Measurements from ENCODE around the gene RTN4RL1. TPM values are rescaled to one million over a fixed set of nuclear protein-coding genes. Genes with fewer than 3 reads are reported as not detected.
"Not testable (repeated sequence)": the region's sequence is repeated elsewhere in the genome, so short reads cannot be mapped to it uniquely, and the experiment has no call there.

RTN4RL1 gene
- total and polyA plus RNA-seq, 2 of the 13 experiments (the other 11 are each of a cell fraction or from before 2014, with no cell fraction given): 0.01 TPM; not detected in 1

DNA sequence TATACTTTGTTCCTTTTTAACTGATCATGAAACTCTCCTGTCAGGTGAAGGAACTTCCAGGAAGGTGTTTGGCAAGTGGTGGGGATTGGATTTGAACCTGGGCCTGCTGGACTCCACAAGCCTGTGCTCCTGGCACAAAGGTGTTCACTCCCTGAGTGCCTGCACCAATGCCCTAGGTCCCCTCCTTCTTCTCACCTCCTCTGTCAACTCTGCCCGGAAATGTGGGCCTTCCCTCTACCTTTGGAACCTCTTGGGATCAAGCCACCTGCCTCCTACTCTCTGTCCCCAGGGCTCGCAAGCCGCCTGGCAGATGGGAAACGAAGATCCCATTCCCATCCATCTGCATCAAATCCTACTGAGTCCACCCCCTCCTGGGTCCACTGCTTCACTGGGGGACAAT is 40.0 kb downstream of the RTN4RL1 start:
- no peaks in the 10 kb centered on the region for H3K79me2 ChIP-seq (ENCODE audit: insufficient read depth, low read length)
- TF ChIP-seq ARID5B (CRISPR knock-in tag; IDR thresholded peaks at IDR 0.05): no peak
- TF ChIP-seq KMT2A (CRISPR knock-in tag; IDR thresholded peaks at IDR 0.05): no peak
- no peak for TF ChIP-seq ZNF644 (CRISPR knock-in tag; IDR thresholded peaks at IDR 0.05; ENCODE audit: low read depth)
- TF ChIP-seq TOE1 (CRISPR knock-in tag; IDR thresholded peaks at IDR 0.05): no peak
- no peak for TF ChIP-seq NR2F6 (IDR thresholded peaks at IDR 0.05)
- no peak for TF ChIP-seq NR2F6 (CRISPR knock-in tag; IDR thresholded peaks at IDR 0.05)
- TF ChIP-seq ZKSCAN5 (CRISPR knock-in tag; IDR thresholded peaks at IDR 0.05): peak; percentile 62; the same call in 1 of the 2 replicates
- in situ Hi-C loops (cut with HindIII; ENCODE audit: extremely low pct_ligation_motif_present, low pct_unique_long_range_greater_than_20kb) (no loop called here), intact Hi-C loops (cut with micrococcal nuclease; ENCODE audit: unreplicated experiment) (no loop called here)
- no peak overlapping the region for H2AFZ ChIP-seq (ENCODE audit: low read length)
- no peaks in the 10 kb centered on the region for H3K36me3 ChIP-seq (replicated peaks in 1 of 2; ENCODE audit: control insufficient read depth in 1 of 2, insufficient read depth in 2 of 2, low read length in 2 of 2)
- H3K27me3 ChIP-seq (ENCODE audit: control insufficient read depth in 1 of 2, insufficient read depth in 2 of 2, low read length in 2 of 2): peaks cover 7 to 46% of the 10 kb centered on the region in 2 experiments; a peak in 3 of 5 replicates
- WGBS (ENCODE audit: low lambda C conversion rate): 38% methylated on average over 4 of the region's 4 CpGs
- FAIRE-seq (no peak), DNase-seq (ENCODE audit: low spot score) (no peak), ATAC-seq (no peak)
- H3K4me2 ChIP-seq (ENCODE audit: low read depth, low read length): no peak overlapping the region
- H4K20me1 ChIP-seq (ENCODE audit: insufficient read depth, low read length): no peaks in the 10 kb centered on the region
- POLR2A ChIA-PET: no interaction called here
- no peak overlapping the region for H3K4me3 ChIP-seq (replicated peaks in 1 of 3; ENCODE audit: insufficient read depth in 1 of 3, low read depth in 2 of 3, low read length in 3 of 3)
- H3K27ac ChIP-seq (ENCODE audit: extremely low read length, insufficient read depth, low read length): no peak overlapping the region
- no peak overlapping the region for H3K9ac ChIP-seq (ENCODE audit: insufficient read depth, low read depth, low read length)
- no peaks in the 10 kb centered on the region for H3K9me3 ChIP-seq (ENCODE audit: low read length)
- peaks cover 20% of the 10 kb centered on the region for H3K4me1 ChIP-seq (ENCODE audit: insufficient read depth, low read length)
- BruUV-seq (replicated peaks): no TSS peak
- CTCF ChIA-PET (ENCODE audit: low intra/inter-chr PET ratio, low total read pairs): no interaction called here

- H3K9ac ChIP-seq (ENCODE audit: insufficient read depth, low read depth, low read length); FAIRE-seq; H3K4me2 ChIP-seq (ENCODE audit: low read depth, low read length); H3K9me3 ChIP-seq (ENCODE audit: low read length); H3K79me2 ChIP-seq (ENCODE audit: insufficient read depth, low read length); H4K20me1 ChIP-seq (ENCODE audit: insufficient read depth, low read length); H3K4me3 ChIP-seq (replicated peaks in 1 of 3; ENCODE audit: insufficient read depth in 1 of 3, low read depth in 2 of 3, low read length in 3 of 3); in situ Hi-C loops (cut with HindIII; ENCODE audit: extremely low pct_ligation_motif_present, low pct_unique_long_range_greater_than_20kb); H3K27ac ChIP-seq (ENCODE audit: extremely low read length, insufficient read depth, low read length); CTCF ChIA-PET (ENCODE audit: low intra/inter-chr PET ratio, low total read pairs); intact Hi-C loops (cut with micrococcal nuclease; ENCODE audit: unreplicated experiment); H2AFZ ChIP-seq (ENCODE audit: low read length); H3K36me3 ChIP-seq (replicated peaks in 1 of 2; ENCODE audit: control insufficient read depth in 1 of 2, insufficient read depth in 2 of 2, low read length in 2 of 2); ATAC-seq; BruUV-seq (replicated peaks); DNase-seq (ENCODE audit: low spot score): not testable (repeated sequence)
- peaks cover 9 to 46% of the 10 kb centered on the region in 2 experiments; a peak in 4 of 5 replicates for H3K27me3 ChIP-seq (ENCODE audit: control insufficient read depth in 1 of 2, insufficient read depth in 2 of 2, low read length in 2 of 2)
- POLR2A ChIA-PET: interaction anchor here (1.3 kb wide), 1 partner anchor 35 kb away, joined by 3 read pairs; no protein-coding TSS in a partner anchor
- peaks cover 42% of the 10 kb centered on the region for H3K4me1 ChIP-seq (ENCODE audit: insufficient read depth, low read length)
- WGBS (ENCODE audit: low lambda C conversion rate): 60% methylated on average over 13 of the region's 13 CpGs
Observed at GRCh38 chr17:1982793-1983366, 42.3 kb downstream of the RTN4RL1 start.

Measured in HepG2 (cell line).